ENCODE results near the gene MED27.

Gene MED27

GRCh38 chr9:131840751-131841702, 238.6 kb downstream of the MED27 start:
- no peak for DNase-seq (ENCODE audit: low read depth in 2 of 2, low spot score in 1 of 2)

- DNase-seq (ENCODE audit: low read depth in 2 of 2, low spot score in 1 of 2): no peak
These were observed 239.4 kb downstream of the MED27 start for GRCh38 chr9:131840220-131840619.

GRCh38 chr9:131839281-131840084, 240.2 kb downstream of the MED27 start:
- DNase-seq (ENCODE audit: low read depth in 2 of 2, low spot score in 1 of 2): no peak

GRCh38 chr9:131838530-131839280, 241.0 kb downstream of the MED27 start:
- no peak for DNase-seq (ENCODE audit: low read depth in 2 of 2, low spot score in 1 of 2)

- no peak for DNase-seq (ENCODE audit: low read depth in 2 of 2, low spot score in 1 of 2)
These were observed 241.8 kb downstream of the MED27 start for GRCh38 chr9:131837836-131838235.

- DNase-seq (ENCODE audit: low read depth in 2 of 2, low spot score in 1 of 2): no peak
These were observed 242.4 kb downstream of the MED27 start for GRCh38 chr9:131837316-131837715.

- no peak for DNase-seq (ENCODE audit: low read depth in 2 of 2, low spot score in 1 of 2)
These were observed 242.9 kb downstream of the MED27 start for GRCh38 chr9:131836607-131837315.

DNA sequence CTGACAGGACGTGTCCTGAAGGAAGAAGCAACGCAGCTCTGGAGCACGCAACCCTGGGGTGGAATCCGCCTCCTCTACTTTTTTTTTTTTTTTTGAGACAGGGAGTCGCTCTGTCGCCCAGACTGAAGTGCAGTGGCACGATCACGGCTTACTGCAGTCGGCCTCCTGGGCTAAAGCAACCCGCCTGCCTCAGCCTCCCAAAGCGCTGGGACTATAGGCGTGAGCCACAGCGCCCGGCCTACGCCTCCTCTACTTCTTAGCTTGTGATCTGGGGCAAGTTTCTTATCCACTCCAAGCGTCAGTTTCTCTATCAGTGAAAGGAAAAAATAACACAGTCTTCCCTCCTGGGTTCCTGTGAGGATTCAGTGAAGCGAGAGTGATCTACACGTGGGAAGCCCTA, 243.6 kb downstream of the MED27 start:
- no peak for DNase-seq (ENCODE audit: low read depth in 2 of 2, low spot score in 1 of 2)

GRCh38 chr9:131835151-131835910, 244.3 kb downstream of the MED27 start:
- no peak for DNase-seq (ENCODE audit: low read depth in 2 of 2, low spot score in 1 of 2)

DNA sequence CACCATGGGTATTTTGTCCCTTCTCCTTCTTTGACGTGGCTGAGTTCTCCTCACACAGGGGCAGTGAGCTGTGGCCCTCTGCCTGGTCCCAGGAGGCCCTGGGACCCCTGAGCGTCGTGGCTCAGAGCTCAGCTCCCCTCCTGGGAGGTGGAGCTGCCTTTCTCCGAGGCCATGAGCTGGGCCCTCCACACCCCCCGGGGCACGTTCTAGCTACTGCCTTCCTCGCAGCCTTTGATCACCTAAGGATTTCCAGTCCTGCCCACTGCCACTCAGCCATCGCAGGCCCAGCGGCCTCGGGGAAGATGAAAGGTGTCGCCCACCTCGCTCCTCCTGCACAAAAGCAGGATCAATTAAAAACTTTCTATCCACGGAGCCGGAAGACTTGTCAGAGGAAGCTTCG, 244.9 kb downstream of the MED27 start:
- DNase-seq (ENCODE audit: low read depth in 2 of 2, low spot score in 1 of 2): no peak

DNA sequence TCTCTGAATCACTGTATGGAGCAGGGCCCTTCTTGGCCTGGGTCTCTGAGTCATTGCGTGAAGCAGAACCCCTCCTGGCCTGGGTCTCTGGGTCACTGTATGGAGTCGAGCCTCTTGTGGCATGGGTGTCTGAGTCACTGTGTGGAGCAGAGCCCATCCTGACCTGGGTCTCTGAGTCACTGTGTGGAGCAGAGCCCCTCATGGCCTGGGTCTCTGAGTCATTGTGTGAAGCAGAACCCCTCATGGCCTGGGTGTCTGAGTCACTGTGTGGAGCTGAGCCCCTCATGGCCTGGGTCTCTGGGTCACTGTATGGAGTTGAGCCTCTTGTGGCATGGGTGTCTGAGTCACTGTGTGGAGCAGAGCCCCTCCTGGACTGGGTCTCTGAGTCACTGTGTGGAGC, 245.8 kb downstream of the MED27 start:
- DNase-seq (ENCODE audit: low read depth in 2 of 2, low spot score in 1 of 2): peak in 1 of 2 donors; percentile 8

DNA sequence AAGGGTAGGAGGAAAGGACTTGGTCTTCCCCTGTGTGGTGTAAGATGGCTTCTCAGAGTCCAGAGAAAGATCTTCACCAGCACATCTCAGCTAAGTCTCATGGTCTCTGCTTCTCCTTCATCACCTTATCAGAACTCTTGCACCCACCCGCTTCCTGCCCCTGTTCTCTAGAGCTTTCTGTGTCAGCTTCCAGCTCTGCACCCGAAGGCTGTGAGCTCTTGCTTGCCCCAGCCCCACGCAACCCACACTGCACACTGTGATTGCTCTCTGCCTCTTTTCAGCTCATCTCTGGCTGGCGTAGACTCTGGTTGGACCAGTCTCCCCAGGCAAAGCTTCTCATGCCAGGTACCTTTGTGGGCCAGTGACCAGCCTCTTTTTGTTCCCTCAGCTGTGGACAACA, 246.6 kb downstream of the MED27 start:
- no peak for DNase-seq (ENCODE audit: low read depth in 2 of 2, low spot score in 1 of 2)

- no peak for DNase-seq (ENCODE audit: low read depth in 2 of 2, low spot score in 1 of 2)
These were observed 248.1 kb downstream of the MED27 start for GRCh38 chr9:131831380-131832165.

DNA sequence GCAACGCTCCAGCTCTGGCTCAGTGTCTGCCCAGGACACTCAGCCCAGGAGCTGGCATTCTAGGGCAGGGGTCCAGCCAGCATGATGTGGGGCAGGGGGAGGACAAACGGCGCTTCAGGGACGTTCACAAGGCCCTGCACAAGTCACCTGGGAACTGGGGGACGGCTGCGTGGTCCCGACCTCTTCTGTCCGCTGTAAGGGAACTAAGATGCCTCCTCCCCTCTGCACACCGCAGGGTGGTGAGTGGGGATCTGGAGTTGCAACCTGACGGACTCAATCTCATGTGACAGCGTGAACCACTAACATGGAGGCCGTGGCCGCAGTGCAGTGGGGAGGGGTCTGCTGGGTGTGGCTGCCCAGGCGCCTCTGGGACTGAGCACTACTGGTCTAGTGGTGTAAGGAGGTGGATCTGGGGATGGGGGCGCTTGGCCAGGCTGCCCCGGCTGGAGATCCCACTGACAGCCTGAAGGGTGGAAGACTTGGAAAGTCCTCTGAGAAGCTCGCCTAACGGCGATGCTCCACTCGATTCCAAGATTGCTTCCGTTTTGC, 251.8 kb downstream of the MED27 start:
- no peak for DNase-seq (ENCODE audit: low read depth in 2 of 2, low spot score in 1 of 2)

- no peak for DNase-seq (ENCODE audit: low read depth in 2 of 2, low spot score in 1 of 2)
These were observed 252.6 kb downstream of the MED27 start for GRCh38 chr9:131826966-131827525.

DNA sequence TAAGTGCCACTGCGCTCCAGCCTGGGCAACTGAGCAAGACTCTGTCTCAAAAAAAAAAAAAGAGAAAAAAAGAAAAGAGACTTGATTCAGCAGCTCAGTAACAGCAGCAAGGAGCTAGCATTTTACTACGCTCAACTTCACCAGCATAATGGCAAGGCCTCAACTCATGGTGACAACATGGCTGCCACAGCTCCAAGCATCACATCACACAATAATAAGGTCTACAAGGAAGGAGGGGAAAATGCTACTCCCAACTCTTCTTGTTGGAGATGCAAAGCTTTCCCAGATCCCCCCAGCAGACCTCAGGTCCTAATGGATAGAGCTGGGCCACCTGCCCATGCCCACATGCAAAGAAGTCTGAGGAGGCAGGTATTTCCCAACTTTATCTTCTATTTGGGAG, 253.6 kb downstream of the MED27 start:
- no peak for DNase-seq (ENCODE audit: low read depth in 2 of 2, low spot score in 1 of 2)

DNA sequence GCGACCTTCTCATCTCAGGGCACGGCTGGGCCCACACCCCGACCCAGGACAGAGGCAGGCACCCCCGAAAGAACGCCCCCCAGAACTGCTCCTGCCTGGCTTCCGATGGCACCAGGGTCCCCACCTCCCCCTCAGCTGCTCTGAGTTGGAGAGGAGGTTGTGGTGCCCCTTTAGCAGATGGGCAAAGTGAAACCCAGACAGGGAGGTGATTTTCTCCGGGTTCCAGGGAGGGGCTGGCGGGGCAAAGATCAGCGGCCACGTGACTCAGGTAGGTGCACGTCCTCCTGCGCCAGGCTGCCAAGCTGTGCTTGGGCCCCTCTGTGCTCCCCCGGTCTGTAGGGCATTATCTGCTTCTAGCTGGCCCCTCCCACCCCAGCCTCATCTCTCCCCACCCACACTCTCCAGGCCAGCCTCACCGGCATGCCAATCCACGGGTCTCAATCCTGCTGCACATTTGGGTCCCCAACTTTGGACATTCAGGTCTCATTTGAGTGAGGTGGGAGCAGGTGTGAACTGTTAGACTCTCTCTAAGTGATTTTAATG, 254.6 kb downstream of the MED27 start:
- no peak for DNase-seq (ENCODE audit: low read depth in 2 of 2, low spot score in 1 of 2)

GRCh38 chr9:131824155-131824594, 255.5 kb downstream of the MED27 start:
- no peak for DNase-seq (ENCODE audit: low read depth in 2 of 2, low spot score in 1 of 2)
